Sigmoid colon (tissue), 7 donors: Measurements from ENCODE around the gene C14orf132. TPM values are rescaled to one million over a fixed set of nuclear protein-coding genes. Genes with fewer than 3 reads are reported as not detected.

Source experiments
- DNase-seq: peaks from one replicate; pipeline ENCODE4 v3.0.0-alpha.2; 2019
- H3K27ac ChIP-seq, 4 donors: fragments of 200-600 bp; sonication (generic); one replicate each; pipeline ENCODE4 v1.5.1; 2016 to 2019; ENCODE audit warnings: mild to moderate bottlenecking in 1 of 4
- H3K27me3 ChIP-seq, 3 donors: fragments of 200-600 bp; sonication (generic); one replicate each; pipeline ENCODE4 v1.5.1; 2019; ENCODE audit warnings: mild to moderate bottlenecking in 1 of 3
- H3K36me3 ChIP-seq, 4 donors: fragments of 200-600 bp; sonication (generic); one replicate each; pipeline ENCODE4 v1.5.1; 2016 to 2019
- H3K4me1 ChIP-seq, 4 donors: fragments of 200-600 bp; sonication (generic); one replicate each; pipeline ENCODE4 v1.5.1; 2017 to 2019
- H3K4me3 ChIP-seq, 4 donors: fragments of 200-600 bp; sonication (generic); one replicate each; pipeline ENCODE4 v1.5.1; 2017 to 2019; ENCODE audit warnings: mild to moderate bottlenecking in 2 of 4, moderate library complexity in 1 of 4
- H3K9me3 ChIP-seq, 4 donors: fragments of 200-600 bp in 3 of 4; sonication (generic) in 3 of 4; one replicate each; pipeline versions ENCODE4 v1.5.1 to v1.6.1; 2013 to 2019
- EP300 ChIP-seq, 4 donors: sonication (generic); formaldehyde crosslinking; IDR thresholded peaks; one replicate each; pipeline ENCODE4 v1.6.1; 2017; ENCODE audit warnings: antibody characterized with exemption in 4 of 4
- POLR2A ChIP-seq, 2 donors: fragments of 450-650 bp; IDR thresholded peaks; one replicate each; pipeline ENCODE4 v1.6.1; 2016; ENCODE audit warnings: antibody characterized with exemption in 2 of 2, mild to moderate bottlenecking in 2 of 2, moderate library complexity in 2 of 2
- POLR2AphosphoS5 ChIP-seq, 4 donors: sonication (generic); formaldehyde crosslinking; IDR thresholded peaks; one replicate each; pipeline ENCODE4 v1.6.1; 2017; ENCODE audit warnings: antibody characterized with exemption in 4 of 4
- WGBS, 2 donors: extraction: QIAGEN DNeasy Blood & Tissue Kit; methylation state at CpG; one replicate each; pipeline ENCODE4 v1.1.7; 2013; 5-methylcytosine and 5-hydroxymethylcytosine counted together
- intact Hi-C: fragments of 100-400 bp; cut with DNase I; formaldehyde crosslinking; loops from one replicate; pipeline ENCODE4 v1.15.1; 2023
- polyA plus RNA-seq, 3 donors: library from polyadenylated mRNA; stranded (reverse); fragments of 200-250 nt; gene quantifications; one replicate each; pipeline ENCODE4 v1.2.3, GENCODE V29; 2013
- total RNA-seq, 4 donors: library from RNA; depleted of rRNA; stranded (reverse); fragments of >200 nt; gene quantifications; one replicate each; pipeline ENCODE4 v1.1.0, GENCODE V29; 2016
- TF ChIP-seq, protein P1 (sequence below), 4 experiments: fragments of 450-650 bp in 3 of 4; fragments of 200-600 bp in 1 of 4; IDR thresholded peaks; one replicate each; pipeline ENCODE4 v1.5.1; 2016 to 2019; ENCODE audit warnings: antibody characterized with exemption in 4 of 4, mild to moderate bottlenecking in 3 of 4, moderate library complexity in 2 of 4
- donor health status: healthy with polysubstance abuse.
- donor health status: Bipolar disorder and iron deficiency.
- donor health status: healthy.

The C14orf132 gene
- total and polyA plus RNA-seq, 7 donors: 2.4 to 30.4 (median 10.4) TPM

DNA sequence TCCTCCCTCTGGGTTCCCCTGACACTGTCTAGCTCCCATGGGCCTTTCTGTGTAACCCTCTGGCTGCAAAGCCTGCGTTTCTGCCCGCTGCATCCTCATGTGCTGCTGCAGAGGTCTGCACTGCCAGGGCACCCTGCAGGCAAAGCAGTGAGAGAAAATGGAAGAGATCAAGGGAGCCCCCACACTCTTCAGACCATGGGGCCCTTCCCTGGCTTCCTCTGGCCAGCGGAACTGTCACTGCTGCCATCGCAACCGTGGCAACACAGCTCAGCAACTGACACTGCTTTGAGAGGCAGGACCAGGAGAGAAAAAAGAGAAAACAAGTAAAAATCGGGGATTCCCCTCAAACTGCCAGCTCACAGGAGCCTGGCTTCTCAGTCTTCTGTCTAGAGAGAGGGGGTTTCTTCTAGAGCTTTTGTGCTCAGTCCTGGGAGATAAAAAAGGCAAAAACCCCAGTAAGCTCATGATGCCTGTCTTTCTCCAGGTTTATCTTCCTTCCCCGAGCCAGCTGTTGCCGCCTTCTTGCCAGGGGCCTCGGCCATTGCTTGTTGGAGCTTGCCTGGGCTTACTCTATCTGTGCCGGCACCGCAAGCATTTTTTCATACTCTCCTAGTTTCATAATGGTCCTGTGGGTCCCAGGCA lies 38.9 kb downstream of the C14orf132 start:
- no peak for TF ChIP-seq POLR2A (IDR thresholded peaks at IDR 0.05)
- no peak for TF ChIP-seq EP300 (IDR thresholded peaks at IDR 0.05)
- TF ChIP-seq, protein P1, sequence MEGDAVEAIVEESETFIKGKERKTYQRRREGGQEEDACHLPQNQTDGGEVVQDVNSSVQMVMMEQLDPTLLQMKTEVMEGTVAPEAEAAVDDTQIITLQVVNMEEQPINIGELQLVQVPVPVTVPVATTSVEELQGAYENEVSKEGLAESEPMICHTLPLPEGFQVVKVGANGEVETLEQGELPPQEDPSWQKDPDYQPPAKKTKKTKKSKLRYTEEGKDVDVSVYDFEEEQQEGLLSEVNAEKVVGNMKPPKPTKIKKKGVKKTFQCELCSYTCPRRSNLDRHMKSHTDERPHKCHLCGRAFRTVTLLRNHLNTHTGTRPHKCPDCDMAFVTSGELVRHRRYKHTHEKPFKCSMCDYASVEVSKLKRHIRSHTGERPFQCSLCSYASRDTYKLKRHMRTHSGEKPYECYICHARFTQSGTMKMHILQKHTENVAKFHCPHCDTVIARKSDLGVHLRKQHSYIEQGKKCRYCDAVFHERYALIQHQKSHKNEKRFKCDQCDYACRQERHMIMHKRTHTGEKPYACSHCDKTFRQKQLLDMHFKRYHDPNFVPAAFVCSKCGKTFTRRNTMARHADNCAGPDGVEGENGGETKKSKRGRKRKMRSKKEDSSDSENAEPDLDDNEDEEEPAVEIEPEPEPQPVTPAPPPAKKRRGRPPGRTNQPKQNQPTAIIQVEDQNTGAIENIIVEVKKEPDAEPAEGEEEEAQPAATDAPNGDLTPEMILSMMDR (IDR thresholded peaks at IDR 0.05): no peak
- TF ChIP-seq POLR2AphosphoS5 (IDR thresholded peaks at IDR 0.05): no peak
- no peak overlapping the region for H3K4me3 ChIP-seq
- no peaks in the 10 kb centered on the region for H3K9me3 ChIP-seq
- intact Hi-C loops: no loop called here
- H3K36me3 ChIP-seq: no peaks in the 10 kb centered on the region
- no peaks in the 10 kb centered on the region for H3K27me3 ChIP-seq
- no peaks in the 10 kb centered on the region for H3K4me1 ChIP-seq
- peak; percentile 35 for DNase-seq
- H3K27ac ChIP-seq: no peak overlapping the region
- 66 to 73% methylated on average over 11 of the region's 11 CpGs for WGBS, 2 donors

DNA sequence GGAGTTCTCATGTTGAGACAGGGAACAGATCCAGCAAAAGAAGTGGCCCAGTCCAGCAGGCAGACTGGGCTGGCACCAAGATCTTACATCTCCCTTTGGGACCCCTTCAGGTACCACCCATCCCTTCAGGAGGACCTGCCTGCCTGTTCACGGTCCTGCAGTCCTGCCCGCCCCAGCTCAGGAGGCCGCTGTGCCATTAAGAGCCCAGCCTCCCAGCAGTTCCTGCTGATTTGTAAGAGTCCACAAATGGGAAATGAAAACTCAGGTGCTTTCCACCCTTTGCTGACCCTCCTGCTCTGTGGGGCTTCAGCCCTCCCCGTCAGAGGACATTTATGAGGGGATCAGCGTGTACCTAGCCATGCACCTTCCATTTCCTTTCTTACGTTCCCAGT lies 39.5 kb downstream of the C14orf132 start:
- Histone ChIP-seq H3K9me3 (no peaks in the 10 kb centered on the region), H3K27ac (no peak overlapping the region)
- intact Hi-C loops: no loop called here

DNA sequence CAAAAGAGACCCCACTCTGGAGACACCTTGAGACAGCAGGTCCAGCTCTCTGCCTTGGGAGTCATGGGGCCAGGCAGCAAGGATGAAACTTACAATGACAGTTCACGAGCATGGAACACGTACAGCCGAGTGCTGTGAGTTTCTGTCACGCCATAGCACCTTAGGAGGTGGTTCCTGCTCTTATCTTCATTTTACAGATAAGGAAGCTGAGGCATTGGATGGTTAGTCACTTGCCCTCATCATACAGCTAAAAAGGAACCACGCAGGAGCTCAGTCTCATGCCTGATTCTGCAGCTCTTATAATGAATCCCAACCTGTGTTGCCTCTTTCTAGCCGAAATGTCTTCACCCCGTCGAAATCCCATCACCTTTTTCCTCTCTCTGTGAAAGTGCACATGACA lies 39.9 kb downstream of the C14orf132 start:
- Histone ChIP-seq H3K9me3 (no peaks in the 10 kb centered on the region), H3K4me1 (no peaks in the 10 kb centered on the region), H3K27me3 (no peaks in the 10 kb centered on the region), H3K27ac (no peak overlapping the region), H3K4me3 (no peak overlapping the region), H3K36me3 (no peaks in the 10 kb centered on the region)
- TF ChIP-seq POLR2A (IDR thresholded peaks at IDR 0.05) (no peak), POLR2AphosphoS5 (IDR thresholded peaks at IDR 0.05) (no peak), EP300 (IDR thresholded peaks at IDR 0.05) (no peak)
- TF ChIP-seq, protein P1 (IDR thresholded peaks at IDR 0.05): no peak
- DNase-seq: peak; percentile 12
- 52 to 64% methylated on average over 8 of the region's 8 CpGs for WGBS, 2 donors
- intact Hi-C loops: no loop called here

More for the DNA sequence above, 39.5 kb downstream of the C14orf132 start:
- no peaks in the 10 kb centered on the region for H3K4me1 ChIP-seq
- no peak overlapping the region for H3K4me3 ChIP-seq
- no peak for TF ChIP-seq EP300 (IDR thresholded peaks at IDR 0.05)
- TF ChIP-seq, protein P1 (IDR thresholded peaks at IDR 0.05): no peak
- TF ChIP-seq POLR2AphosphoS5 (IDR thresholded peaks at IDR 0.05): no peak
- no peak for TF ChIP-seq POLR2A (IDR thresholded peaks at IDR 0.05)
- DNase-seq: peak; percentile 40
- no peaks in the 10 kb centered on the region for H3K36me3 ChIP-seq
- H3K27me3 ChIP-seq: no peaks in the 10 kb centered on the region
- 82 to 87% methylated on average over 6 of the region's 6 CpGs for WGBS, 2 donors

GRCh38 chr14:96080571-96080970 lies 41.4 kb downstream of the C14orf132 start:
- Histone ChIP-seq H3K4me1 (peaks cover 0 to 8% (median under 1%) of the 10 kb centered on the region in 4 donors), H3K36me3 (no peaks in the 10 kb centered on the region), H3K4me3 (no peak overlapping the region), H3K27me3 (no peaks in the 10 kb centered on the region), H3K9me3 (no peaks in the 10 kb centered on the region), H3K27ac (no peak overlapping the region)
- TF ChIP-seq EP300 (IDR thresholded peaks at IDR 0.05): no peak
- TF ChIP-seq POLR2AphosphoS5 (IDR thresholded peaks at IDR 0.05): no peak
- no peak for TF ChIP-seq POLR2A (IDR thresholded peaks at IDR 0.05)
- TF ChIP-seq, protein P1 (IDR thresholded peaks at IDR 0.05): no peak
- intact Hi-C loops: no loop called here
- WGBS, 2 donors: 85 to 90% methylated on average over 10 of the region's 10 CpGs
- DNase-seq: peak; percentile 28

- TF ChIP-seq EP300 (IDR thresholded peaks at IDR 0.05) (no peak), POLR2AphosphoS5 (IDR thresholded peaks at IDR 0.05) (no peak), POLR2A (IDR thresholded peaks at IDR 0.05) (no peak)
- TF ChIP-seq, protein P1 (IDR thresholded peaks at IDR 0.05): no peak
Measured at GRCh38 chr14:96081224-96081623, 42.1 kb downstream of the C14orf132 start.

More at GRCh38 chr14:96081224-96081623, 42.1 kb downstream of the C14orf132 start:
- no peaks in the 10 kb centered on the region for H3K27me3 ChIP-seq
- intact Hi-C loops: no loop called here
- H3K4me3 ChIP-seq: no peak overlapping the region
- no peaks in the 10 kb centered on the region for H3K36me3 ChIP-seq
- peak; percentile 17 for DNase-seq
- H3K9me3 ChIP-seq: no peaks in the 10 kb centered on the region
- no peak overlapping the region for H3K27ac ChIP-seq
- 84 to 87% methylated on average over 6 of the region's 6 CpGs for WGBS, 2 donors
- H3K4me1 ChIP-seq: peaks cover 0 to 12% (median 3%) of the 10 kb centered on the region in 4 donors
